Astrocyte (in vitro differentiated cells and primary cell): ENCODE results near the gene MYO7B. TPM values are rescaled to one million over a fixed set of nuclear protein-coding genes. Genes with fewer than 3 reads are reported as not detected.

ENCODE experiments used
- DNase-seq: peaks from one replicate; pipeline ENCODE4 v3.0.0-alpha.2; 2010; ENCODE audit warnings: low read depth
- FAIRE-seq: peaks from 2 replicates; lab custom pipeline; 2011; peaks lifted over from hg19 to GRCh38; lab: Jason Lieb, UNC
- H2AFZ ChIP-seq: 2 replicates; pipeline ENCODE4 v1.6.0; 2012; ENCODE audit warnings: low read depth, low read length, inconsistent platforms
- H3K27ac ChIP-seq: 2 replicates; pipeline ENCODE4 v1.5.1; 2011; ENCODE audit warnings: low read depth, low read length, inconsistent platforms
- H3K27me3 ChIP-seq: 2 replicates; pipeline ENCODE4 v1.6.0; 2011; ENCODE audit warnings: low read length, inconsistent platforms; ENCODE audit not compliant: insufficient read depth
- H3K36me3 ChIP-seq: 2 replicates; pipeline ENCODE4 v1.5.1; 2011; ENCODE audit warnings: low read length, inconsistent platforms; ENCODE audit not compliant: insufficient read depth
- H3K4me1 ChIP-seq: 2 replicates; pipeline ENCODE4 v1.5.1; 2011; ENCODE audit warnings: low read length, inconsistent platforms; ENCODE audit not compliant: insufficient read depth
- H3K4me2 ChIP-seq: 2 replicates; pipeline ENCODE4 v1.6.0; 2012; ENCODE audit warnings: low read length, inconsistent platforms
- H3K4me3 ChIP-seq: 2 replicates; pipeline ENCODE4 v1.5.1; 2011; ENCODE audit warnings: low read depth, mild to moderate bottlenecking, low read length, inconsistent platforms; ENCODE audit not compliant: insufficient read depth
- H3K79me2 ChIP-seq: 2 replicates; pipeline ENCODE4 v1.6.0; 2012; ENCODE audit warnings: mild to moderate bottlenecking, low read length, inconsistent platforms; ENCODE audit not compliant: insufficient read depth
- H3K9ac ChIP-seq: 2 replicates; pipeline ENCODE4 v1.6.0; 2012; ENCODE audit warnings: mild to moderate bottlenecking, low read length, inconsistent platforms
- H3K9me3 ChIP-seq: 2 replicates; pipeline ENCODE4 v1.5.1; 2012; ENCODE audit warnings: low read depth, mild to moderate bottlenecking, low read length, inconsistent platforms; ENCODE audit not compliant: insufficient read depth
- H4K20me1 ChIP-seq: 2 replicates; pipeline ENCODE4 v1.6.0; 2012; ENCODE audit warnings: low read length, inconsistent platforms; ENCODE audit not compliant: insufficient read depth
- H3K27ac Mint-ChIP-seq: one replicate; pipeline ENCODE4 v1.8.0; 2021; ENCODE audit warnings: mild to moderate bottlenecking, mixed read lengths; ENCODE audit not compliant: unreplicated experiment
- H3K27me3 Mint-ChIP-seq: one replicate; pipeline ENCODE4 v1.8.0; 2021; ENCODE audit warnings: low read depth, mixed read lengths; ENCODE audit not compliant: unreplicated experiment
- H3K36me3 Mint-ChIP-seq: one replicate; pipeline ENCODE4 v1.8.0; 2021; ENCODE audit warnings: low read depth, mixed read lengths; ENCODE audit not compliant: unreplicated experiment
- H3K4me1 Mint-ChIP-seq: one replicate; pipeline ENCODE4 v1.8.0; 2021; ENCODE audit warnings: low read depth, mixed read lengths; ENCODE audit not compliant: unreplicated experiment
- H3K4me3 Mint-ChIP-seq: one replicate; pipeline ENCODE4 v1.8.0; 2021; ENCODE audit warnings: mild to moderate bottlenecking, moderate library complexity, mixed read lengths; ENCODE audit not compliant: unreplicated experiment
- H3K9me3 Mint-ChIP-seq: one replicate; pipeline ENCODE4 v1.8.0; 2021; ENCODE audit warnings: mild to moderate bottlenecking, mixed read lengths; ENCODE audit not compliant: unreplicated experiment
- EZH2 ChIP-seq: IDR thresholded peaks from 2 replicates; pipeline ENCODE4 v1.6.1; 2012; ENCODE audit warnings: mild to moderate bottlenecking, low read length, inconsistent platforms; ENCODE audit not compliant: insufficient read depth
- total RNA-seq: library from RNA; stranded (reverse); gene quantifications from 2 replicates; pipeline ENCODE4 v1.2.1, GENCODE V29; 2021
- TF ChIP-seq, protein P1 (sequence below): IDR thresholded peaks from 2 replicates; pipeline ENCODE4 v1.5.1; 2011; ENCODE audit warnings: low read depth, mild to moderate bottlenecking, inconsistent platforms, low read length, moderate library complexity; ENCODE audit not compliant: insufficient read depth

MYO7B gene
- total RNA-seq, 1 donor from 2014 or later, result 0.77 TPM

DNA sequence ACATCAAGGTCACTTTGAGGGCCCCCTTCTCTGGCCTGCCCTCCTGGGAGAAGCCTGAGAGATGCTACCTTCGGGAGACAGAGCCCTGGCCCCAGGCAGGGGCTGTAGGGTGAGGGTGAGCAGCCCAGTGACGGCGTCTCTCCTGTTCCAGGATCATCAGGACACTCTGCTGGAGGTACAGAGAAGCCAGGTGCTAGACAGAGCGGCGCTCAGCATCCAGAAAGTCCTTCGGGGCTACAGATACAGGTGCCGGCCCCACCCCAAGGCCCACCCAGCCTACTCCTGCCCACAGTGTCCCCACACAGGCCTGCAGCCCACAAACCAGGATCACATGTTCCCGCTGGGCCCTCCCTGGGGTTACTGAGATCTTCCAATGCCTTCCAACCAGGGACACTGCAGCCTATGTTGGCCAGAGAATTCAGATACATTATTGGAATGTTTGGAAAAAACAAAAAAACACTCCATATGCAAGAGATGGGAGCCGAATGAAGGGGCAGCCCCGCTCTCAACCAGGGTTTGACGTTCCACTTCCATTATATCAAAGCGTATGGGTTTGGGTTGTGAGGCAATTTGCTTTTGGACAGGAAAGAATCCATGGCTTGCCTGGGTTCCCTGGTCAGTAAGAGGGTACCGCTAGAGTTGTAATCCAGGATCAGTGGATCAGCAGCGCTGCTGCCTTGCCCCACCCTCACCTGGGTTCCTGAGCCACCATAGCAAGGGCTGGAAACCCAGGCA lies 61.0 kb downstream of the MYO7B start:
- peaks cover 12% of the 10 kb centered on the region for H3K4me1 Mint-ChIP-seq

DNA sequence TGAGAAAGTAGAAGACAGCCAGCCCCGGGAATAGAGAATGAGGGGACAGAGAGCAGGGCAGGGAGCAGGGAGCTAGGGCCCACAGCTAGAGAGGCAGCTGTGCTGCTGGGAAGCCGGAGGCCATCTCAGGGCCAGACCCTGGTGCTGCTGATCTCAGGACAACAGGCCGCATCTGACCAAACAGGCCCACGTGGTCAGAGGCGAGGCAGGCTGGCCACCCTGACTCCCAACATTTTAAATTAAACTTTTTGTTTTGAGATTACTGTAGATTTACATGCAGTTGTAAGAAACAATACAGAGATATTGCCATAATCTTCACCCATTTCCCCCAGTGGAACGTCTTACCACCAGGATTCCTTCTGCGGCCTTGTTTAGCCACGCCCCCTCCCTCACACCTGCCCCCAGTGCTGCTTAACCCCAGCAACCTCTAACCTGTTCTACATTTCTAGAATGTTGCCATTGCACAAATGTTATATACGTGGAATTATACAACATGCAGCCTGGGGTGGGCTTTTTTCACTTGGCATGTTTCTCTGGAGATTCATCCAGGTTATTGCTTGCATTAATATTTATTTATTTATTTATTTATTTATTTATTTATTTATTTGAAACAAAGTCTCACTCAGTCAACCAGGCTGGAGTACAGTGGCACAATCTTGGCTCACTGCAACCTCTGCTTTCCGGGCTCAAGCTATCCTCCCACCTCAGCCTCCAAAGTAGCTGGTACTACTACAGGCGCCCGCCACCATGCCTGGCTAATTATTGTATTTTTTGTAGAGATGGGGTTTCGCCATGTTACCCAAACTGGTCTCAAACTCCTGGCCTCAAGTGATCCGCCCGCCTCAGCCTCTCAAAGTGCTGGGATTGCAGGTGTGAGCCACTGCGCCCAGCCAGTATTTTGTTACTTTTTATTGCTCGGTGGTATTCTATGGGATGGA lies 61.8 kb downstream of the MYO7B start:
- FAIRE-seq (no peak), DNase-seq (no peak)
- no peak overlapping the region for H3K4me3 Mint-ChIP-seq
- Histone ChIP-seq H3K4me2 (peak overlapping the region; percentile 42), H3K79me2 (no peaks in the 10 kb centered on the region), H4K20me1 (no peaks in the 10 kb centered on the region), H3K9me3 (no peaks in the 10 kb centered on the region), H3K27me3 (no peaks in the 10 kb centered on the region), H3K27ac (no peak overlapping the region), H3K9ac (no peak overlapping the region), H3K36me3 (no peaks in the 10 kb centered on the region), H3K4me3 (no peak overlapping the region), H2AFZ (no peak overlapping the region), H3K4me1 (peaks cover 6% of the 10 kb centered on the region)
- peaks cover 12% of the 10 kb centered on the region for H3K4me1 Mint-ChIP-seq
- H3K36me3 Mint-ChIP-seq, result peaks cover 2% of the 10 kb centered on the region
- H3K27me3 Mint-ChIP-seq, result peaks cover 2% of the 10 kb centered on the region
- H3K27ac Mint-ChIP-seq, result peak overlapping the region; percentile 69
- H3K9me3 Mint-ChIP-seq, result peaks cover 28% of the 10 kb centered on the region
- TF ChIP-seq EZH2, result no peak
- TF ChIP-seq, protein P1, sequence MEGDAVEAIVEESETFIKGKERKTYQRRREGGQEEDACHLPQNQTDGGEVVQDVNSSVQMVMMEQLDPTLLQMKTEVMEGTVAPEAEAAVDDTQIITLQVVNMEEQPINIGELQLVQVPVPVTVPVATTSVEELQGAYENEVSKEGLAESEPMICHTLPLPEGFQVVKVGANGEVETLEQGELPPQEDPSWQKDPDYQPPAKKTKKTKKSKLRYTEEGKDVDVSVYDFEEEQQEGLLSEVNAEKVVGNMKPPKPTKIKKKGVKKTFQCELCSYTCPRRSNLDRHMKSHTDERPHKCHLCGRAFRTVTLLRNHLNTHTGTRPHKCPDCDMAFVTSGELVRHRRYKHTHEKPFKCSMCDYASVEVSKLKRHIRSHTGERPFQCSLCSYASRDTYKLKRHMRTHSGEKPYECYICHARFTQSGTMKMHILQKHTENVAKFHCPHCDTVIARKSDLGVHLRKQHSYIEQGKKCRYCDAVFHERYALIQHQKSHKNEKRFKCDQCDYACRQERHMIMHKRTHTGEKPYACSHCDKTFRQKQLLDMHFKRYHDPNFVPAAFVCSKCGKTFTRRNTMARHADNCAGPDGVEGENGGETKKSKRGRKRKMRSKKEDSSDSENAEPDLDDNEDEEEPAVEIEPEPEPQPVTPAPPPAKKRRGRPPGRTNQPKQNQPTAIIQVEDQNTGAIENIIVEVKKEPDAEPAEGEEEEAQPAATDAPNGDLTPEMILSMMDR, result no peak

More for the DNA sequence above, 61.0 kb downstream of the MYO7B start:
- Mint-ChIP-seq H3K4me3 (no peak overlapping the region), H3K27ac (no peak overlapping the region), H3K36me3 (peaks cover 2% of the 10 kb centered on the region), H3K27me3 (peaks cover 2% of the 10 kb centered on the region), H3K9me3 (peaks cover 25% of the 10 kb centered on the region)
- Histone ChIP-seq H3K9ac (no peak overlapping the region), H3K9me3 (no peaks in the 10 kb centered on the region), H2AFZ (no peak overlapping the region), H3K27ac (no peak overlapping the region), H3K4me2 (no peak overlapping the region), H3K4me1 (peaks cover 6% of the 10 kb centered on the region), H3K4me3 (no peak overlapping the region), H3K36me3 (no peaks in the 10 kb centered on the region), H3K79me2 (no peaks in the 10 kb centered on the region), H4K20me1 (no peaks in the 10 kb centered on the region), H3K27me3 (no peaks in the 10 kb centered on the region)
- FAIRE-seq (no peak), DNase-seq (no peak)
- TF ChIP-seq EZH2, result no peak
- TF ChIP-seq, protein P1, result no peak
